NCI-H1092 treated with DMSO at 0.1 percent for 48 hours (cell line): ENCODE measurements around the gene TBC1D2B.
"Not testable (repeated sequence)": the region's sequence is repeated elsewhere in the genome, so short reads cannot be mapped to it uniquely, and the experiment has no call there.

ENCODE experiments used
- DNase-seq: peaks from one replicate; lab custom pipeline; 2025; lab: John Stamatoyannopoulos, UW

The TBC1D2B gene

GRCh38 chr15:77988347-77989295, 88.9 kb downstream of the TBC1D2B start:
- no peak for DNase-seq

DNA sequence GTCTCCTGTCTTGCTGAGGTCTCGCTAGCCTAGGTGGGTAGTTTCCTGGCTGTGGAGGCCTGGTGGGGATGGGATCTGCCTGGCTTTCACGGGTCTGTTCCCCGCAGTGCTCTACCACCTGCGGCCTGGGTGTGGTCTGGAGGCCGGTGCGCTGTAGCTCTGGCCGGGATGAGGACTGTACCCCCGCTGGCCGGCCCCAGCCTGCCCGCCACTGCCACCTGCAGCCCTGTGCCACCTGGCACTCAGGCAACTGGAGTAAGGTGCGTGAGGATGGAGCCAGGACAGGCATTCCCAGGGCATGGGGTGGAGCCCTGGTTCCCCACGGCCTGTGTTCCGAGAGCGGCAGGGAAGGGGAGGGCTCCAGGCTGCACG, 89.8 kb downstream of the TBC1D2B start:
- DNase-seq, result not testable (repeated sequence)

GRCh38 chr15:77986891-77987764, 90.4 kb downstream of the TBC1D2B start:
- DNase-seq, result no peak

DNA sequence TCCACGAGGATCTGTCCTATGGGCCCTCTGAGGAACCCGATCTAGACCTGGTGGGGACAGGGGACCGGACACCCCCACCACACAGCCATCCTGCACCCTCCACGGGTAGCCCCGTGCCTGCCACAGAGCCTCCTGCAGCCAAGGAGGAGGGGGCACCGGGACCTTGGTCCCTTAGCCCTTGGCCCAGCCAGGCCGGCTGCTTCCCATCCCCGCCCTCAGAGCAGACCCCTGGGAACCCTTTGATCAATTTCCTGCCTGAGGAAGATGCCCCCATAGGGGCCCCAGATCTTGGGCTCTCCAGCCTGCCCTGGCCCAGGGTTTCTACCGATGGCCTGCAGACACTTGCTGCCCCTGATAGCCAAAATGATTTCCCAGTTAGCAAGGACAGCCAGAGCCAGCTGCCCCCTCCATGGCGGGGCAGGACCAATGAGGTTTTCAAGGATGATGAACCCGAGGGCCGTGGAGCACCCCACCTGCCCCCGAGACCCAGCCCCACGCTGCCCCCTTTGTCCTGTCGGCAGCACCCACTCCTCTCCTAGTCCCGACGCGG, 91.5 kb downstream of the TBC1D2B start:
- no peak for DNase-seq

- DNase-seq, result no peak
Observed at GRCh38 chr15:77985031-77985930, 92.2 kb downstream of the TBC1D2B start.

DNA sequence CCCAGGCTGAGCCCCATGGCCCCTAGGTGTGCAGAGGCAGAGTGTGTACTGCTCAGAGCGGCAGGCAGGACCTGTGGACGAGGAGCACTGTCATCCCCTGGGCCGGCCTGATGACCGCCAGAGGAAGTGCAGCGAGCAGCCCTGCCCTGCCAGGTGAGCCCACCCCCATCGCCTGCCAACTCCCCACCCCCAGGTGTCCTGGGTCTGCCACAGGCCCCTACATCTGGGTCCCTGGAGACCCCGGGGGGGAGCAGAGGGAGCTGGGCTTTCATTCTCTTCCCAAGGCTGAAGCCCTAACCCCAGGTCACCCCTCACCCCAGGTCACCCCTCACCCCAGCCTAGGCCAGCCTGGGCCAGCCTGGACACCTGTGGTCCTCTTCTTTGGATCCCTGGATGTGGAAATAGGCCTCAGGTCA, 93.1 kb downstream of the TBC1D2B start:
- no peak for DNase-seq

DNA sequence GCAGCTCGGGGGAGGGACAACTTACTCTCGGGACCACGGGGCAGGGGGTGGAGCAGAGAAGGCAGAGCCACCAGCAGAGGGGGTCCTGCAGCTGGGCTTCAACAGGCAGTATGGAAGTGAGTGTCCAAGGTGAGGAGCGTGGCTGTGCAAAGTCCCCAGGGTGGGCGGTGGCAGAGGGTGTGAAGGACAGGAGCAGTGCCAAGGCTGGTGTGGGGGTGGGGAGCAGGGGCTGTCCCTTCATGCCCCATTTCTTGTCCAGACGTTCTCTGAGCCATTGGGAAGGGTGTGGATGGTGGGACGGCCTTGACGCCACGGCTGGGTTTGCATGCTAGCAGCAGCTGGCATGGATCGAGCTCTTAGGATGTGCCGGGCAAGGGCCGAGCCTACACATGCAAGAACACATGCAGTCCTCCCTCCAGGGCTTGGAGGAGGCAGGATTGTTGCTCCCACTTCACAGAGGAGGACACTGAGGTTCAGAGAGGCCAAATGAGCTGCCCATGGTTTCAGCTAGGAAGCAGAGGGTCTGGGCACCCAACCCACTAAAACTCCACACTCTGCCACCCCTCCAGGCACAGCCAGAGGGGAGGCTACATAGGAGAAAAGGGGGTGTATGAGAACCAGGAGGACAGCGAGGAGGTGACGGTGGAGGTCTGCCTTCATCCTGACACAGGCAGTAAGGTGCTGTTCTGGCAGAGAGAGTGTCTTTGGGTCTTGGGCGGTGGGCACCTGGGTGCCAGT, 93.6 kb downstream of the TBC1D2B start:
- no peak for DNase-seq

GRCh38 chr15:77983091-77983707, 94.3 kb downstream of the TBC1D2B start:
- DNase-seq, result no peak

DNA sequence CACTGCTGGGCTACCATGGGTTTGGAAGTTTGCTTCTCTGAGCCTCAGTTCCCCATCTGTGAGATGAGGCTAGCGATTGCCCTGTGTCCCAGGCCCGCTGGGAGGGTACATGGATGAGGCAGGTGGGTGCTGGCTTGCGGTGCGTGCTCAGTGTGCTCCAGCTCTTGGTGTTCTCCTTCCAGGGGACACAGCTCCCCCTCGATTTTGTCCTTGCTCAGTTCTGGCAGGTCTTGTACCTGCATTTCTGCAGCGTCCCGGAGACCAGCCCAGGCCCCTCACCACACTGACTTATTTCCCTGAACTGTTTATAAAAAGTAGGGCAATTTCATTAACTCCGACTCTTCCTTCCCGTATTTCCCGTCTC, 95.4 kb downstream of the TBC1D2B start:
- no peak for DNase-seq

DNA sequence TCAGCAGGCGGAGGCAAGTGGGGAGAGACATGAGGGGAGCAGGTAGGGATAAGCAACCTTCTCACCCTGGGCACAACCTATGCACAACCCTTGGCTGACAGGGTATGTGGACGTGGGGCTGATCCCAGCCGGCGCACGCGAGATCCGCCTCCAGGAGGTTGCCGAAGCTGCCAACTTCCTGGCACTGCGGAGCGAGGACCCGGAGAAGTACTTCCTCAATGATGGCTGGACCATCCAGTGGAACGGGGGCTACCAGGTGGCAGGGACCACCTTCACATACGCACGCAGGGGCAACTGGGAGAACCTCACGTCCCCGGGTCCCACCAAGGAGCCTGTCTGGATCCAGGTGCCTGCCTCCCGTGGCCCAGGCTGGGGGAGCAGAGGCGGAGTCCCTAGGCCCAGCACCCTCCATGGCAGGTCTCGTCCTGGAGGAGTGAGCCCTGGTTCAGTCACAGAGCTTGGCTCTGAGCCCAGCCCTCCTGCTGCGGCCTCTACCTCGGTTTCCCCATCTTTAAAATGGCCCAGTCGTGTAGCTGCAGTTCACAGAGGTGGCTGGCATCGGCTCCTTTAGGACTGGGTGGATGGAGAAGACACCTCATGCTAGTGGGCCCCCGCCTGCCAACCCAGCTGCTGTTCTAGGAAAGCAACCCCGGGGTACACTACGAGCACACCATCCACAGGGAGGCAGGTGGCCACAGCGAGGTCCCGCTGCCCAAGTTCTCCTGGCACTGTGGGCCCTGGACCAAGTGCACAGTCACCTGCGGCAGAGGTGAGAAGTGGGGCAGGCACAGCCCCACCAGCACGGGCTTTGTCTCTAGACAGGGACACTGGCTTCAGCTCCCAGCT, 96.0 kb downstream of the TBC1D2B start:
- DNase-seq, result no peak

- DNase-seq, result not testable (repeated sequence)
Observed at GRCh38 chr15:77980674-77981073, 96.8 kb downstream of the TBC1D2B start.

GRCh38 chr15:77980098-77980497, 97.4 kb downstream of the TBC1D2B start:
- DNase-seq, result no peak

- not testable (repeated sequence) for DNase-seq
Observed at GRCh38 chr15:77979157-77979556, 98.4 kb downstream of the TBC1D2B start.

GRCh38 chr15:77978759-77979145, 98.8 kb downstream of the TBC1D2B start:
- DNase-seq, result not testable (repeated sequence)

DNA sequence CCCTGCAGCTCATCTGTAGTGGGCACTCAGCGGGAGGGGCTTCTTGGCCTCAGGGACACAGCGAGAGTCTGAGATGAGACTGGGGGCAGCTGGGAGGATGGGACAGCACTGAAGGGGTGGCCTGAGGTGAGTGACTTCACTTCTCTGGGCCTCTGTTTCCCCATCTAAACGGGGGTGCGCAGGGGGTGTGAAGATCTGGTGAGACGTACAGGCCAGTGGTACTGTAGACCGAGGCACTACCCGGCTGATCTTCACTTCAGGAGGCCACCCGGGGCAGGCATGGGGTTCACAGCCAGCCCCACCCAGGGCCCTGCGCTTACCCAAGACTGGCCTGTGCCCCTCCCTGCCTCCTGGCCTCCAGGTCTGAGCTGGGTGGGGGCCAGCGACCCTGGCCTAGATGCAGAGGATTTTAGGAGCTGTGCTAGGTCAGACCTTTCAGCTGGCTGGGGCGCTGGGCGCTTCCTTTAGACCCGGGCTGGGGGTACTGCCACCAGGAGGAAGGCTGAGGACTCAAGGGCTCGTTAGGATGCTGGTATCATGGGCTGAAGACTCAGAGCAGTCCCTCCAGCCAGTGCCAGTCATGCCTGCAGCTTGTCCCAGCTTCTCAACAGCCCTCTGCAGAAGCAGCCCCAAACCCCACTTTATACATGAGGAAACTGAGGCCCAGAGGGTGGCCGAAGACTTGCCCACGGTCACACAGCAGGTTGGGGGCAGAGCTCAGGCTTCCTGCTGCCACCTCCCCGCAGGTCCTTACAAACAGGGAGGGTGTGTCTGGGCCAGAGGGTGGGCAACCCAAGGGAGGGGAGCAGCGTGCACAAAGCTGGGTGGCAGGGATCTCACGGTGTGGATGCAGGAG, 99.4 kb downstream of the TBC1D2B start:
- DNase-seq, result not testable (repeated sequence)

GRCh38 chr15:77976760-77977525, 100.6 kb downstream of the TBC1D2B start:
- not testable (repeated sequence) for DNase-seq

GRCh38 chr15:77976095-77976450, 101.4 kb downstream of the TBC1D2B start:
- not testable (repeated sequence) for DNase-seq
